BJ (cell line): Measurements from ENCODE around the gene SLC7A11. TPM values are rescaled to one million over a fixed set of nuclear protein-coding genes. Genes with fewer than 3 reads are reported as not detected.

ENCODE experiments used
- CTCF ChIA-PET: fragments of 350-600 bp; formaldehyde crosslinking; extraction: SDS; loops from one replicate; lab custom pipeline; 2021; ENCODE audit warnings: antibody characterized with exemption, inconsistent platforms; lab: Yijun Ruan, JAX
- POLR2A ChIA-PET: fragments of 300-600 bp; sonication (Branson Sonifier 250); formaldehyde crosslinking; extraction: SDS; loops from one replicate; lab custom pipeline; 2021; ENCODE audit warnings: antibody characterized with exemption; lab: Charles Lee
- DNase-seq: peaks from one replicate; pipeline ENCODE4 v3.0.0-alpha.2; 2011; ENCODE audit warnings: low read depth
- H3K27me3 ChIP-seq: 2 replicates; pipeline ENCODE4 v1.6.0; 2011; ENCODE audit warnings: low read length; ENCODE audit not compliant: control insufficient read depth, insufficient read depth
- H3K36me3 ChIP-seq: 2 replicates; pipeline ENCODE4 v1.5.1; 2011; ENCODE audit warnings: low read length; ENCODE audit not compliant: control insufficient read depth, insufficient read depth
- H3K4me3 ChIP-seq: 2 replicates; pipeline ENCODE4 v1.5.1; 2011; ENCODE audit warnings: low read depth, mild to moderate bottlenecking, control low read depth, low read length
- polyA plus RNA-seq: library from polyadenylated mRNA; depleted of rRNA; stranded (reverse); fragments of >200 nt; gene quantifications from 2 replicates; pipeline ENCODE4 v1.2.3, GENCODE V29; 2011
- TF ChIP-seq, protein P1 (sequence below): IDR thresholded peaks from 2 replicates; pipeline ENCODE4 v1.5.1; 2011; ENCODE audit warnings: low read depth, mild to moderate bottlenecking, control low read depth, inconsistent platforms, low read length, moderate library complexity; ENCODE audit not compliant: insufficient read depth

The SLC7A11 gene
- polyA plus RNA-seq, 1 experiment: 27.5 TPM

DNA sequence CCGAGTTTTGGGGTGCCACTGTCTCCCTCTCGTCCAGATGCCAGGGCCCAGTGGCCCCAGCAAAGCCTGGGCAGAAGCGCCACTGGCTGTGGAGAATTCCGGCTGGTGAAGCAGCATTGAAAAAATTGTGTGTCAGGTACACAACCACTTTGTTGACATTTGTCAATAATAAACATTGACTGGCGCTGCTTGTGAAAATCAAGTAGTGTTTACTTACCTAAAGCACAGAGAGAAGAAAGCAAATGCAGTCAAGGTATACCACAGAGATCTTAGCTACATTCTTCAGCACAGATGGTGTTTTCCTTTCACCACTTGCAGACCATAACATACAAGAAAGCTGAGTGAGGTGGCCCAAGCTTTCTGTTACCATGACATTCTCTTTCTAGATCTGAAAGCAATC lies 14.5 kb upstream of the SLC7A11 start:
- TF ChIP-seq, protein P1, sequence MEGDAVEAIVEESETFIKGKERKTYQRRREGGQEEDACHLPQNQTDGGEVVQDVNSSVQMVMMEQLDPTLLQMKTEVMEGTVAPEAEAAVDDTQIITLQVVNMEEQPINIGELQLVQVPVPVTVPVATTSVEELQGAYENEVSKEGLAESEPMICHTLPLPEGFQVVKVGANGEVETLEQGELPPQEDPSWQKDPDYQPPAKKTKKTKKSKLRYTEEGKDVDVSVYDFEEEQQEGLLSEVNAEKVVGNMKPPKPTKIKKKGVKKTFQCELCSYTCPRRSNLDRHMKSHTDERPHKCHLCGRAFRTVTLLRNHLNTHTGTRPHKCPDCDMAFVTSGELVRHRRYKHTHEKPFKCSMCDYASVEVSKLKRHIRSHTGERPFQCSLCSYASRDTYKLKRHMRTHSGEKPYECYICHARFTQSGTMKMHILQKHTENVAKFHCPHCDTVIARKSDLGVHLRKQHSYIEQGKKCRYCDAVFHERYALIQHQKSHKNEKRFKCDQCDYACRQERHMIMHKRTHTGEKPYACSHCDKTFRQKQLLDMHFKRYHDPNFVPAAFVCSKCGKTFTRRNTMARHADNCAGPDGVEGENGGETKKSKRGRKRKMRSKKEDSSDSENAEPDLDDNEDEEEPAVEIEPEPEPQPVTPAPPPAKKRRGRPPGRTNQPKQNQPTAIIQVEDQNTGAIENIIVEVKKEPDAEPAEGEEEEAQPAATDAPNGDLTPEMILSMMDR: no peak
- no peak for DNase-seq
- Histone ChIP-seq H3K27me3 (no peaks in the 10 kb centered on the region), H3K4me3 (no peak overlapping the region), H3K36me3 (no peaks in the 10 kb centered on the region)
- ChIA-PET CTCF (no interaction called here), POLR2A (no interaction called here)

DNA sequence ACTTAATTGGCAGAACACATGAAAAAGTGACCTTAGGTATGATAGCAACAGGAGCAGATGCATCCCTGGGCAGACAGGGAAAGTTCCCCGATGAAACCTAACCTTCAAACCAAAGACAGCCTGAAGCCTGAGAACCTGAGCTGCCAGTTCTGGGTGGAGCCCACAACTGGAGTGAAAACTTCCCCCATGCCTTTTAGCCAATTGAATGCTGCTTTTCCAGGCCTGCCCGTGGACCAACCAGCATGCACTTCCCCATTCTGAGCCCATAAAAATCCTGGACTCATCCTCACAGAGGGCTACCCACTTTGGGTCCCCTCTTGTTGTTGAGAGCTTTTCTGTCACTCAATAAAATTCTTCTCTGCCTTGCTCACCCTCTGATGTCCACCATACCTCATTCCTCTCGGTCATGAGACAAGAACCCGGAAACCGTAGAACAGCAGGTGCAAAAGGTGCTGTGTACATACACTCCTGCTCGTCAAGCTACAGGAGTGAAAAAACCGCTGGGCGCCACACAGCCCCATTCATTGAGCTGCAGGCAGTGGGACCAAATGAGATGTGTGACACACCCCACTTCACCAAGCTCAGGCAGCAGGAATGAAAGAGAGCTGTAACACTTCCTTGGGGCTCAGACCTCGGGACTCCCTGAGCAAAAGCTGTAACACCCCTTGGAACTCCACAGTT lies 13.9 kb upstream of the SLC7A11 start:
- TF ChIP-seq, protein P1: no peak
- POLR2A ChIA-PET: no interaction called here
- CTCF ChIA-PET: no interaction called here

DNA sequence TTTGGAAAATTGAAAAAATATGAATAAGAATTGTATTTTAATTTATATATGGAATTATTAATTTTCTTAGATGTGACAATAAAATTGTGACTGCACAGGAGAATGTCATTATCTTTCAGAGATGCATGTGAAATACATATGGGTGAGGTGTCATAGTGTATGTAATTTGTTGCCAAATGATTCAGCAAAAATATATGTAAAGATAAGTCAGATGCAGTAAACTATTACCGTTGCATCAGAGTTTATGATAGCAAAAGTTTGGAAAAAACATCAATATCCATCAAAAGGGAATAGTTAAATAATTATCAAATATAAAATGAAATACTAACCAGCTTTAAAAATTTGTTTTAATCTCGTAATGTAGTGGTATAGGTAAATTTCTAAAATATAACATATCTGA lies 10.4 kb upstream of the SLC7A11 start:
- TF ChIP-seq, protein P1: no peak
- POLR2A ChIA-PET: no interaction called here
- CTCF ChIA-PET: no interaction called here

More for the DNA sequence above, 13.9 kb upstream of the SLC7A11 start:
- H3K4me3 ChIP-seq: no peak overlapping the region
- H3K36me3 ChIP-seq: no peaks in the 10 kb centered on the region
- DNase-seq: no peak
- no peaks in the 10 kb centered on the region for H3K27me3 ChIP-seq

DNA sequence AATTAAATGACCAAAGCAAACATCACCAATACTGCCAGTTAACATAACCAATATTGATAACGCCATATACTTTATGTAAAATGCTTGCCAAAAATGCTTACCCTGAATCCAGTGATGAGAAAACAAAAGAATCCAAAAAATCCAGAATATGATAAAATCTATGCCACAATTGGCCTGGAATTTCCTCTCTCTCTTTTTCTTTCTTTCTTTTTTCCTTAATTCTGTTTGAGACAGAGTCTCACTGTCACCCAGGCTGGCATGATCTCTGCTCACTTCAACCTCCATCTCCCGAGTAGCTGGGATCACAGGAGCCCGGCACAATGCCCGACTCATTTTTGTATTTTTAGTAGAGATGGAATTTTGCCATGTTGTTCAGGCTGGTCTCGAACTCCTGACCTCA lies 9.8 kb upstream of the SLC7A11 start:
- DNase-seq: no peak
- POLR2A ChIA-PET: no interaction called here
- Histone ChIP-seq H3K4me3 (no peak overlapping the region), H3K27me3 (no peaks in the 10 kb centered on the region), H3K36me3 (no peaks in the 10 kb centered on the region)
- TF ChIP-seq, protein P1: no peak
- CTCF ChIA-PET: no interaction called here

More for the DNA sequence above, 10.4 kb upstream of the SLC7A11 start:
- no peak for DNase-seq
- Histone ChIP-seq H3K36me3 (no peaks in the 10 kb centered on the region), H3K4me3 (no peak overlapping the region), H3K27me3 (no peaks in the 10 kb centered on the region)

DNA sequence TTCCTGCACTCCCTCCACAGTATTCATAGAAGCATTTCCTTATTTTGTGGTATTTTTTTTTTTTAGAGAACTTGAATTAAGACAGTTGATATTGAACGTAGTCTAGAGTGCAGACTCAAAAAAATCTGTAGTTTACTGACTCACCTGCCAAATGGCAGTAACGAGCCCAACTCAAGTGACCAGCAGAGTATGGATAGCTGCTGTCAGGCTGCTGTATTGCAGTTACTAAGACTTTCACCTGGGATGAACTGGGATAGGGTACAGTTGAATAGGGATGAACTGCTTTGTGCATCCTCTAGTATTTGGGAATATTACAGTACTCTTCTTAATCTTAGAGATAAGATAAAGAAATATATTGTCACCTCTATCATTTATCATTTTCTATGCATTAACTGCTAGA lies 7.0 kb upstream of the SLC7A11 start:
- ChIA-PET POLR2A (no interaction called here), CTCF (interaction anchor here (0.6 kb wide), 1 partner anchor 365 kb away, joined by 3 read pairs; no protein-coding TSS in a partner anchor)
- DNase-seq: no peak
- H3K27me3 ChIP-seq: no peaks in the 10 kb centered on the region
- H3K36me3 ChIP-seq: no peaks in the 10 kb centered on the region
- no peak overlapping the region for H3K4me3 ChIP-seq
- TF ChIP-seq, protein P1: no peak
